Lung (tissue), 12 donors: ENCODE results near the gene ELK4. TPM values are rescaled to one million over a fixed set of nuclear protein-coding genes. Genes with fewer than 3 reads are reported as not detected.

Experiments used
- ATAC-seq: fragments of 200-7000 bp; cut with Tn5 transposase; one replicate; pipeline ENCODE4 v1.9.1; 2020; ENCODE audit warnings: moderate number of reproducible peaks; ENCODE audit not compliant: insufficient read depth, low FRiP score
- DNase-seq, 3 donors: peaks; one replicate each; pipeline ENCODE4 v3.0.0-alpha.2; 2013 to 2017
- H3K27ac ChIP-seq, 2 donors: one replicate each; pipeline ENCODE4 v1.5.1; 2013; ENCODE audit warnings: mild to moderate bottlenecking in 2 of 2, moderate library complexity in 2 of 2, control low read depth in 1 of 2, inconsistent platforms in 1 of 2, low read depth in 1 of 2, low read length in 1 of 2
- H3K27me3 ChIP-seq, 3 donors: one replicate each; pipeline ENCODE4 v1.5.1; 2013; ENCODE audit warnings: low read length in 2 of 3; ENCODE audit not compliant: control insufficient read depth in 3 of 3, insufficient read depth in 3 of 3
- H3K36me3 ChIP-seq, 4 donors: one replicate each; pipeline ENCODE4 v1.5.1; 2013; ENCODE audit warnings: low read length in 4 of 4, mild to moderate bottlenecking in 1 of 4, moderate library complexity in 1 of 4; ENCODE audit not compliant: control insufficient read depth in 4 of 4, insufficient read depth in 4 of 4
- H3K4me1 ChIP-seq, 5 donors: one replicate each; pipeline ENCODE4 v1.5.1; 2013; ENCODE audit warnings: low read length in 5 of 5, mild to moderate bottlenecking in 2 of 5, moderate library complexity in 1 of 5; ENCODE audit not compliant: control insufficient read depth in 5 of 5, insufficient read depth in 5 of 5
- H3K4me3 ChIP-seq: one replicate; pipeline ENCODE4 v1.5.1; 2013; ENCODE audit warnings: mild to moderate bottlenecking, control low read depth, moderate library complexity
- H3K9ac ChIP-seq, 2 donors: one replicate each; pipeline ENCODE4 v1.5.1; 2013; ENCODE audit warnings: low read length in 2 of 2, control low read depth in 1 of 2; ENCODE audit not compliant: insufficient read depth in 1 of 2
- H3K9me3 ChIP-seq, 4 donors: one replicate each; pipeline ENCODE4 v1.5.1; 2013; ENCODE audit warnings: low read length in 3 of 4, mild to moderate bottlenecking in 1 of 4, moderate library complexity in 1 of 4; ENCODE audit not compliant: control insufficient read depth in 4 of 4, insufficient read depth in 3 of 4
- WGBS, 2 donors: extraction: QIAGEN DNeasy Blood & Tissue Kit; methylation state at CpG; one replicate each; pipeline ENCODE4 v1.1.7; 2013; 5-methylcytosine and 5-hydroxymethylcytosine counted together
- polyA plus RNA-seq, 2 donors: library from polyadenylated mRNA; stranded (reverse); fragments of 200-250 nt; gene quantifications; one replicate each; pipeline ENCODE4 v1.2.1, GENCODE V29; 2013
- total RNA-seq, 2 donors: library from RNA; depleted of rRNA in 1 of 2; stranded (reverse); fragments of >200 nt in 1 of 2; gene quantifications; one replicate each; pipeline ENCODE4 v1.2.1, GENCODE V29; 2014 to 2021
- TF ChIP-seq, protein P1 (sequence below): IDR thresholded peaks from 2 replicates; pipeline ENCODE4 v1.5.1; 2012; ENCODE audit warnings: mild to moderate bottlenecking; ENCODE audit errors: control extremely low read depth, extremely low read depth
- donor health status: control.
- donor health status: control.
- donor health status: Bipolar disorder and iron deficiency.
- donor health status: healthy.
- donor health status: DM: yes; HTN: yes; CAD: no.

The ELK4 gene
- total and polyA plus RNA-seq, 4 donors: 5.0 to 46.7 (median 17.8) TPM

GRCh38 chr1:205676002-205676401 is 44.2 kb upstream of the ELK4 start:
- no peak overlapping the region for H3K4me3 ChIP-seq
- no peaks in the 10 kb centered on the region for H3K27me3 ChIP-seq
- TF ChIP-seq, protein P1, sequence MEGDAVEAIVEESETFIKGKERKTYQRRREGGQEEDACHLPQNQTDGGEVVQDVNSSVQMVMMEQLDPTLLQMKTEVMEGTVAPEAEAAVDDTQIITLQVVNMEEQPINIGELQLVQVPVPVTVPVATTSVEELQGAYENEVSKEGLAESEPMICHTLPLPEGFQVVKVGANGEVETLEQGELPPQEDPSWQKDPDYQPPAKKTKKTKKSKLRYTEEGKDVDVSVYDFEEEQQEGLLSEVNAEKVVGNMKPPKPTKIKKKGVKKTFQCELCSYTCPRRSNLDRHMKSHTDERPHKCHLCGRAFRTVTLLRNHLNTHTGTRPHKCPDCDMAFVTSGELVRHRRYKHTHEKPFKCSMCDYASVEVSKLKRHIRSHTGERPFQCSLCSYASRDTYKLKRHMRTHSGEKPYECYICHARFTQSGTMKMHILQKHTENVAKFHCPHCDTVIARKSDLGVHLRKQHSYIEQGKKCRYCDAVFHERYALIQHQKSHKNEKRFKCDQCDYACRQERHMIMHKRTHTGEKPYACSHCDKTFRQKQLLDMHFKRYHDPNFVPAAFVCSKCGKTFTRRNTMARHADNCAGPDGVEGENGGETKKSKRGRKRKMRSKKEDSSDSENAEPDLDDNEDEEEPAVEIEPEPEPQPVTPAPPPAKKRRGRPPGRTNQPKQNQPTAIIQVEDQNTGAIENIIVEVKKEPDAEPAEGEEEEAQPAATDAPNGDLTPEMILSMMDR: no peak
- H3K9ac ChIP-seq: no peak overlapping the region
- no peaks in the 10 kb centered on the region for H3K9me3 ChIP-seq
- H3K36me3 ChIP-seq: no peaks in the 10 kb centered on the region
- 83 to 93% methylated on average over 5 of the region's 5 CpGs for WGBS, 2 donors
- DNase-seq: no peak
- peaks cover 0 to 49% (median 23%) of the 10 kb centered on the region in 5 donors for H3K4me1 ChIP-seq
- ATAC-seq: no peak
- no peak overlapping the region for H3K27ac ChIP-seq

GRCh38 chr1:205675247-205675646 is 43.4 kb upstream of the ELK4 start:
- ATAC-seq: no peak
- WGBS, 2 donors: 94 to 95% methylated on average over 4 of the region's 4 CpGs
- Histone ChIP-seq H3K9ac (no peak overlapping the region), H3K27ac (no peak overlapping the region), H3K36me3 (no peaks in the 10 kb centered on the region), H3K9me3 (no peaks in the 10 kb centered on the region), H3K4me3 (no peak overlapping the region), H3K4me1 (peaks cover 0 to 52% (median 25%) of the 10 kb centered on the region in 5 donors), H3K27me3 (no peaks in the 10 kb centered on the region)
- no peak for DNase-seq
- TF ChIP-seq, protein P1: no peak

DNA sequence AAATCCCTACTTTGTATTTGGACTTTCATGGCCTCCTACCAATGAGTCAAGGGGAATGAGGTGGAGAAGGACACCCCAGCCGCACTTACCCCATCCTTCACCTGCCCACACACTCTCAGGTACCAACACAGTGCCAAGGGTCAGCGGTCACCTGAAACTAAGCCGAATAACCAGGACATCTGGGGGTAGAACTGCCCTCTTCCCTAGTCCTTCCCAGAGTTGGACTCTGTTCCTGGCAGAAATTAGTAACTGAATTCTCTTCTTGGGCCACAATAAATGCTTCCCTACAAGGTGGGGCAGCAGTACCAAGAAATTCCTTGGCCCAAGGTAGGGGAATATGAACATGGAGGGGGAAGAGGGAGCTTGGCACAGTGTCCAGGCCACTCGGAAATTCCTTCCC is 41.2 kb upstream of the ELK4 start:
- TF ChIP-seq, protein P1: no peak
- H3K9me3 ChIP-seq: peaks cover 0 to 3% (median 0%) of the 10 kb centered on the region in 4 donors
- DNase-seq: no peak
- H3K4me1 ChIP-seq: peaks cover 0 to 58% (median 20%) of the 10 kb centered on the region in 5 donors
- no peaks in the 10 kb centered on the region for H3K27me3 ChIP-seq
- no peak for ATAC-seq
- H3K9ac ChIP-seq: no peak overlapping the region
- WGBS, 2 donors: 65 to 91% methylated on average over 4 of the region's 4 CpGs
- H3K4me3 ChIP-seq: no peak overlapping the region
- H3K36me3 ChIP-seq: no peaks in the 10 kb centered on the region
- no peak overlapping the region for H3K27ac ChIP-seq

- H3K27ac ChIP-seq: no peak overlapping the region
- 77 to 82% methylated on average over 11 of the region's 11 CpGs for WGBS, 2 donors
- DNase-seq: no peak
- H3K4me1 ChIP-seq: peaks cover 0 to 54% (median 16%) of the 10 kb centered on the region in 5 donors
- no peak overlapping the region for H3K9ac ChIP-seq
- TF ChIP-seq, protein P1: no peak
- H3K27me3 ChIP-seq: no peaks in the 10 kb centered on the region
- ATAC-seq: no peak
- peaks cover 0 to 3% (median 0%) of the 10 kb centered on the region in 4 donors for H3K9me3 ChIP-seq
- no peak overlapping the region for H3K4me3 ChIP-seq
- no peaks in the 10 kb centered on the region for H3K36me3 ChIP-seq
Measured at GRCh38 chr1:205672395-205672889, 40.6 kb upstream of the ELK4 start.
